ENCODE data around the gene PIK3C2B.

DNA sequence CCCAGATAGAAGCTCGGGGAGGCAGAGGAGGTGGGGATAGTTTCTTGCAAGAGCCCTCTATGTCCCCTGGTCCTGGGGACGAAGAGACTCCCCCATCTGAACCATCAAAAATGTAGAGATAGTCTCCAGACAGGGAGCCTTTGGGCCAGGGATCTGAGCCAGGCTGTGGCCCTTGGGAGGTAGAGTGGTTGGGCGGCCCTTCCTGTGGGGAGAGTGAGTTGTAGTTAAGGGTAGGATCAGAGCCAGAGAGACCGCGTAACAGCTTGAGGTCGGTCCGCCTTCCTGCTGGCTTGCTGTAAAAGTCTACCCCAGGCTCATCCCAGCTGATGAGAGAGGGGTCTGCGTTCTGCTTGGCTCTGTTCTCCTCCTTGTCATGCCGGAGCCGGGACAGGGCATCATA is 25.3 kb downstream of the PIK3C2B start:
- TF ChIP-seq, protein P1, sequence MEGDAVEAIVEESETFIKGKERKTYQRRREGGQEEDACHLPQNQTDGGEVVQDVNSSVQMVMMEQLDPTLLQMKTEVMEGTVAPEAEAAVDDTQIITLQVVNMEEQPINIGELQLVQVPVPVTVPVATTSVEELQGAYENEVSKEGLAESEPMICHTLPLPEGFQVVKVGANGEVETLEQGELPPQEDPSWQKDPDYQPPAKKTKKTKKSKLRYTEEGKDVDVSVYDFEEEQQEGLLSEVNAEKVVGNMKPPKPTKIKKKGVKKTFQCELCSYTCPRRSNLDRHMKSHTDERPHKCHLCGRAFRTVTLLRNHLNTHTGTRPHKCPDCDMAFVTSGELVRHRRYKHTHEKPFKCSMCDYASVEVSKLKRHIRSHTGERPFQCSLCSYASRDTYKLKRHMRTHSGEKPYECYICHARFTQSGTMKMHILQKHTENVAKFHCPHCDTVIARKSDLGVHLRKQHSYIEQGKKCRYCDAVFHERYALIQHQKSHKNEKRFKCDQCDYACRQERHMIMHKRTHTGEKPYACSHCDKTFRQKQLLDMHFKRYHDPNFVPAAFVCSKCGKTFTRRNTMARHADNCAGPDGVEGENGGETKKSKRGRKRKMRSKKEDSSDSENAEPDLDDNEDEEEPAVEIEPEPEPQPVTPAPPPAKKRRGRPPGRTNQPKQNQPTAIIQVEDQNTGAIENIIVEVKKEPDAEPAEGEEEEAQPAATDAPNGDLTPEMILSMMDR (IDR thresholded peaks at IDR 0.05): no peak
- TF ChIP-seq POLR2A (IDR thresholded peaks at IDR 0.05): no peak

Measured in Peyer's patch (tissue), 4 donors.